GM12874 (cell line): ENCODE measurements around the gene GPHA2.

Experiments
- TF ChIP-seq, protein P1 (sequence below): IDR thresholded peaks from 2 replicates; pipeline ENCODE4 v1.5.1; 2011; ENCODE audit warnings: low read depth, mild to moderate bottlenecking, control low read depth, low read length, moderate library complexity; ENCODE audit not compliant: insufficient read depth

The GPHA2 gene

DNA sequence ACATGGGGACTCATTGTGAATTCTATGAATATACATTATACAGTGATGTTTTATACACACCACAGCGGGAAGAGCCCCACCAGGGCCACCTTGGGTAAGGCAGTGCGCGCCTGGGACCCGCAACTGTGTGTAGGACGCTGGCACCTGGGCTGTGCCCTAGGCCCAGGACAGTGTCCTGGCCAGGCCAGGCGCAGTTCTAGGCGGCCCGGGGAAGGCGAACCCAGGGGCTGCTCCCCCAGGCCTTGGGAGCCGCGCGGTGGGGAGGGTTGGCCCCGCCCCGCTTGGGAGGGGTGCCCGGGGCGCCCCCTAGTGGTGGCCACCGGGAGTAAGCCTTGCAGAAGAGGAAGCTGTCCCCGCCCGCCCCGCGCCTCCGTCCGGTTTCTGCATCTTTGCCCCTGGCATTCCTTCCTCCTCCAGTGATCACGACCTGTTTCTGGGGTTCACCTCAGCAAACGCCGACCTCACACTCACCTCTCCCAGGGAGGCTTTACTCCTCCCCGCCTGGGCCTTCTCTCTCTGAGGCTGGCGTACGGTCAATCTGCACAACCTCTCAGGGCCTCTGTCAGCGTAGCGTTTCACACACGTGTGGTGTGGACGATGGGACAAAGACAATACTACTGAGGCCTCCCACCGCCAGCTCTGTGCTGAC lies 47.8 kb downstream of the GPHA2 start:
- TF ChIP-seq, protein P1, sequence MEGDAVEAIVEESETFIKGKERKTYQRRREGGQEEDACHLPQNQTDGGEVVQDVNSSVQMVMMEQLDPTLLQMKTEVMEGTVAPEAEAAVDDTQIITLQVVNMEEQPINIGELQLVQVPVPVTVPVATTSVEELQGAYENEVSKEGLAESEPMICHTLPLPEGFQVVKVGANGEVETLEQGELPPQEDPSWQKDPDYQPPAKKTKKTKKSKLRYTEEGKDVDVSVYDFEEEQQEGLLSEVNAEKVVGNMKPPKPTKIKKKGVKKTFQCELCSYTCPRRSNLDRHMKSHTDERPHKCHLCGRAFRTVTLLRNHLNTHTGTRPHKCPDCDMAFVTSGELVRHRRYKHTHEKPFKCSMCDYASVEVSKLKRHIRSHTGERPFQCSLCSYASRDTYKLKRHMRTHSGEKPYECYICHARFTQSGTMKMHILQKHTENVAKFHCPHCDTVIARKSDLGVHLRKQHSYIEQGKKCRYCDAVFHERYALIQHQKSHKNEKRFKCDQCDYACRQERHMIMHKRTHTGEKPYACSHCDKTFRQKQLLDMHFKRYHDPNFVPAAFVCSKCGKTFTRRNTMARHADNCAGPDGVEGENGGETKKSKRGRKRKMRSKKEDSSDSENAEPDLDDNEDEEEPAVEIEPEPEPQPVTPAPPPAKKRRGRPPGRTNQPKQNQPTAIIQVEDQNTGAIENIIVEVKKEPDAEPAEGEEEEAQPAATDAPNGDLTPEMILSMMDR, result peak; percentile 98

DNA sequence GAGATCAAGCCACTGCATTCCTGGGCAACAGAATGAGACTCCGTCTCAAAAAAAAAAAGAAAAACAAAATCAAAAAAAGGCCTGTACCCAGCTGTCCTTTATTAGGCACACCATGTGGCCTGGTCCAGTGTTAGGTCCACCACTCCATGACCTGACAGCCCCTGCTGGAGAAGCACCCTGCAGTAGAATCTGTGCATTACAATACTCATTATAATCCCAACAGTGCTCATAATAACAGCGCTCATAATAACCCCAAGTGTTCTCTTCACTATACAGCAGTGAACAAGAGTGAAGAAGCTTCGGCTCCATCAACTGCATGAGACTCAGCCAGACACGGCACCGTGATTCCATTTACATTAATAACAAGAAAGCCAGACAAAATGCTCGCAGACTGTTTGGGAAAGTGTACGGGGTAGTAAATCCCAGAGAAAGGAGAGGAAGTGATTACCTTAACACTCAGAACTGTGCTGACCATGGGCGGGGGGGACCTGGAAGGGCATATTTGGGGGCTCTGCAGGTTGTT lies 48.4 kb downstream of the GPHA2 start:
- TF ChIP-seq, protein P1, result no peak

DNA sequence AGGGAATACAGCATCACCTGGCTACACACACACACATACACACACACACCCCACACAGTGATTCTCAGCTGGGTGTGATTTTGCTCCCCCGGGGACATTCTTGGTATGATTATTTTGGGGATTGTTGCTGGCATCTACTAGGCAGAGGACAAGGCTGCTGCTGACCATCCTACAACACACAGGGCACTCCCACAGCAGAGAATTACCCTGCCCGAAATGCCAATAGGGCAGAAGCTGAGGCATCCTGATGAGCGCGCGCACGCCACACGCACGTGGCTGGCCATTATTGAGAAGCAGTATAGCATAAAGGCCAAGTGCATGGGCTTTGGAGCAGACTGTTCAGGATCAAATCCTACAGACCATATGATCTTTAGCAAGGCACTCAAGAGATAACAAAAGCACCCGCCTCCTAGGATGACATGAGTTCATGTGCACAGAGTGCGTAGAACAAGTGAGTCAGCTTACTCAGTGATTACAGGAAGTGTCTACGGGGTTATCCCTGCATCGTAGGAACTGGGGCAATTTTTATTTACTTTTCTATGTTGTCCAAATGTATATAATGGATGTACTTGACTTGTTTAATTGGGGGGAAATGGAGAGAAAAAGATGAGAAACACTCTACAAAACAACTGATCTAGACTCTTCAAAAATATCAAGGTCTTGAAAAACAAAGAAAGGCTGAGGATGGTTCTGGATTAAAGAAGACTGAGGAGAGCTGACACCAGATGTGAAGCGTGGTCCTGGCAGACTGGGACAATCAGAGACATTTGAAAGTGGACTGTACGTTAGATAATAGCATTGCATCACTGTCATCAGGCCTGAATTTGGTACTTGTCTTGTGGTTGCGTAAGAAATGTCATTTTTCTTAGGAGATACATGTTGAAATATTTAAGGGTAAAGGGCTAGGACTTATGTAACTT lies 50.1 kb downstream of the GPHA2 start:
- TF ChIP-seq, protein P1, result no peak
